ENCODE measurements around the gene ZNF202. TPM values are rescaled to one million over a fixed set of nuclear protein-coding genes. Genes with fewer than 3 reads are reported as not detected.

Gene ZNF202
- total RNA-seq, 1 donor from 2014 or later: 11.3 TPM

DNA sequence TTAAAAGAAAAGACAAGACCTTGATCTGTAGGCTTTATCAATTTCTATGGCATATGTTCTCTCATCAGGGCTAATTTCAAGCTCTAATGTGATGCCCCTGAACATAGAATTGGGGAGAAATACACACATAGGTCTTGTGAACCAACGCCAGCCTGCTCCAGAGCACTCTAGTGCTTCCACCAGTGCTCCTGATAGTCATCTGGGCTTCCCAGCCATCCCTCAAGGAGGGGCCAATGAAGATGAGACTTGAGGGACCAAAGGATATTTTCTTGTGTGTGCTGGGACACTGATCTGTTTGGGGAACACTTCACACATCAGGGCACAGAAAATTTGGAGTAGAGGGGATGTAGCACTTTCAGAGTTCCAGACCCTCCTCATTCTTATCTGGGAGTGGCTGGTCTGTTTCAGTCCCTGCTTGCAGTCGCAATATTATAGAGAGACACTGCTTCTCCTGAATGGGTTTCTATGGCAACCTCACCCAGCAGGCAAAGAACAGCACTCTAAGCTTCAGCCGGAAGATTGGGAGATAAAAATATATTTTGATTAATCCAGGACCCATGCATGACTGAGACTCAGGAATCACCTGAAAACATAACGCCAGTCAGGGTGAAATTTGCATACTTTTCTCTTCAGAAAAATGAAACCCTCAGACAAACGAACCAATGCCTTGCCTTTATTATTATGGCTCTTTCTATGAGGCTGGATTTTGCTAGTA is 58.6 kb downstream of the ZNF202 start:
- Histone ChIP-seq H2AFZ (ENCODE audit: low read depth, low read length) (no peak overlapping the region), H3K4me1 (ENCODE audit: insufficient read depth, low read length) (no peaks in the 10 kb centered on the region), H3K4me3 (ENCODE audit: insufficient read depth, low read depth, low read length) (no peak overlapping the region), H4K20me1 (ENCODE audit: insufficient read depth, low read length) (no peaks in the 10 kb centered on the region), H3K36me3 (ENCODE audit: insufficient read depth, low read length) (no peaks in the 10 kb centered on the region), H3K79me2 (ENCODE audit: insufficient read depth, low read length) (no peaks in the 10 kb centered on the region), H3K27ac (ENCODE audit: low read depth, low read length) (no peak overlapping the region), H3K9me3 (ENCODE audit: insufficient read depth, low read depth, low read length) (no peaks in the 10 kb centered on the region), H3K27me3 (ENCODE audit: insufficient read depth, low read length) (peaks cover 3% of the 10 kb centered on the region), H3K4me2 (ENCODE audit: low read length) (no peak overlapping the region), H3K9ac (ENCODE audit: low read length) (no peak overlapping the region)
- no peak for DNase-seq (ENCODE audit: low read depth)
- H3K27me3 Mint-ChIP-seq (ENCODE audit: low read depth, unreplicated experiment): peaks cover 2% of the 10 kb centered on the region
- H3K36me3 Mint-ChIP-seq (ENCODE audit: low read depth, unreplicated experiment): no peaks in the 10 kb centered on the region
- no peak overlapping the region for H3K4me3 Mint-ChIP-seq (ENCODE audit: unreplicated experiment)
- TF ChIP-seq, protein P1, sequence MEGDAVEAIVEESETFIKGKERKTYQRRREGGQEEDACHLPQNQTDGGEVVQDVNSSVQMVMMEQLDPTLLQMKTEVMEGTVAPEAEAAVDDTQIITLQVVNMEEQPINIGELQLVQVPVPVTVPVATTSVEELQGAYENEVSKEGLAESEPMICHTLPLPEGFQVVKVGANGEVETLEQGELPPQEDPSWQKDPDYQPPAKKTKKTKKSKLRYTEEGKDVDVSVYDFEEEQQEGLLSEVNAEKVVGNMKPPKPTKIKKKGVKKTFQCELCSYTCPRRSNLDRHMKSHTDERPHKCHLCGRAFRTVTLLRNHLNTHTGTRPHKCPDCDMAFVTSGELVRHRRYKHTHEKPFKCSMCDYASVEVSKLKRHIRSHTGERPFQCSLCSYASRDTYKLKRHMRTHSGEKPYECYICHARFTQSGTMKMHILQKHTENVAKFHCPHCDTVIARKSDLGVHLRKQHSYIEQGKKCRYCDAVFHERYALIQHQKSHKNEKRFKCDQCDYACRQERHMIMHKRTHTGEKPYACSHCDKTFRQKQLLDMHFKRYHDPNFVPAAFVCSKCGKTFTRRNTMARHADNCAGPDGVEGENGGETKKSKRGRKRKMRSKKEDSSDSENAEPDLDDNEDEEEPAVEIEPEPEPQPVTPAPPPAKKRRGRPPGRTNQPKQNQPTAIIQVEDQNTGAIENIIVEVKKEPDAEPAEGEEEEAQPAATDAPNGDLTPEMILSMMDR (IDR thresholded peaks at IDR 0.05; ENCODE audit: insufficient read depth, low read depth, low read length): no peak
- no peak for TF ChIP-seq EZH2 (IDR thresholded peaks at IDR 0.05; ENCODE audit: insufficient read depth, low read length)
- no peak overlapping the region for H3K27ac Mint-ChIP-seq (ENCODE audit: unreplicated experiment)
- H3K9me3 Mint-ChIP-seq (ENCODE audit: unreplicated experiment): no peaks in the 10 kb centered on the region
- peaks cover 2% of the 10 kb centered on the region for H3K4me1 Mint-ChIP-seq (ENCODE audit: low read depth, unreplicated experiment)
- FAIRE-seq: no peak

DNA sequence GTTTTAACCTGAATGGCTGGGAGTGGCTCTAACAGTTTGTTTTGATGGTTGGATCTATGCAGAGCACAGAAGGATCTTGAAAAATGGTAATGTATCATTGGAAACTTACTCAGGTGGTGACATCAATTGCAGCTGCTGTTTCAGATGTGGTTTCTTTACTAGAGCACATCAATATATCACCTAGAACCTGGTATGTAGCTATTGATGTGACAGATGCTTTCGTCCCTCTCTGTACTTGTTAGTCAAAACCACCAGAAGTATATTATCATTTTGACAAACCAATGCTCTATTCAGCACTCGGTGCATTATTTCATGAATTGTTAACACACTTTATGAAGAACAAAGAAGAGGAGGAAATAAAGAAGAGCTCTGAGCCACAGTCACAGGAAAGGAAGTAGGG is 60.4 kb downstream of the ZNF202 start:
- H3K4me1 ChIP-seq (ENCODE audit: insufficient read depth, low read length): no peaks in the 10 kb centered on the region
- H4K20me1 ChIP-seq (ENCODE audit: insufficient read depth, low read length): no peaks in the 10 kb centered on the region
- no peaks in the 10 kb centered on the region for H3K9me3 Mint-ChIP-seq (ENCODE audit: unreplicated experiment)
- no peak overlapping the region for H3K27ac Mint-ChIP-seq (ENCODE audit: unreplicated experiment)
- no peak for TF ChIP-seq EZH2 (IDR thresholded peaks at IDR 0.05; ENCODE audit: insufficient read depth, low read length)
- TF ChIP-seq, protein P1 (IDR thresholded peaks at IDR 0.05; ENCODE audit: insufficient read depth, low read depth, low read length): no peak
- no peak overlapping the region for H3K9ac ChIP-seq (ENCODE audit: low read length)
- H3K27me3 Mint-ChIP-seq (ENCODE audit: low read depth, unreplicated experiment): peaks cover 2% of the 10 kb centered on the region
- H3K4me3 ChIP-seq (ENCODE audit: insufficient read depth, low read depth, low read length): no peak overlapping the region
- no peak overlapping the region for H3K4me3 Mint-ChIP-seq (ENCODE audit: unreplicated experiment)
- H3K27ac ChIP-seq (ENCODE audit: low read depth, low read length): no peak overlapping the region
- DNase-seq (ENCODE audit: low read depth) (no peak), FAIRE-seq (no peak)
- no peaks in the 10 kb centered on the region for H3K36me3 Mint-ChIP-seq (ENCODE audit: low read depth, unreplicated experiment)
- no peak overlapping the region for H2AFZ ChIP-seq (ENCODE audit: low read depth, low read length)
- no peak overlapping the region for H3K4me2 ChIP-seq (ENCODE audit: low read length)
- H3K4me1 Mint-ChIP-seq (ENCODE audit: low read depth, unreplicated experiment): peaks cover 2% of the 10 kb centered on the region
- H3K27me3 ChIP-seq (ENCODE audit: insufficient read depth, low read length): peaks cover 3% of the 10 kb centered on the region
- no peaks in the 10 kb centered on the region for H3K36me3 ChIP-seq (ENCODE audit: insufficient read depth, low read length)
- H3K9me3 ChIP-seq (ENCODE audit: insufficient read depth, low read depth, low read length): no peaks in the 10 kb centered on the region
- no peaks in the 10 kb centered on the region for H3K79me2 ChIP-seq (ENCODE audit: insufficient read depth, low read length)

GRCh38 chr11:123678246-123678645 is 63.2 kb downstream of the ZNF202 start:
- no peaks in the 10 kb centered on the region for H3K9me3 ChIP-seq (ENCODE audit: insufficient read depth, low read depth, low read length)
- DNase-seq (ENCODE audit: low read depth) (no peak), FAIRE-seq (no peak)
- H3K27ac ChIP-seq (ENCODE audit: low read depth, low read length): no peak overlapping the region
- H3K36me3 Mint-ChIP-seq (ENCODE audit: low read depth, unreplicated experiment): no peaks in the 10 kb centered on the region
- no peaks in the 10 kb centered on the region for H3K79me2 ChIP-seq (ENCODE audit: insufficient read depth, low read length)
- H3K4me1 Mint-ChIP-seq (ENCODE audit: low read depth, unreplicated experiment): no peaks in the 10 kb centered on the region
- H3K4me1 ChIP-seq (ENCODE audit: insufficient read depth, low read length): no peaks in the 10 kb centered on the region
- no peak overlapping the region for H3K4me3 ChIP-seq (ENCODE audit: insufficient read depth, low read depth, low read length)
- H3K9me3 Mint-ChIP-seq (ENCODE audit: unreplicated experiment): no peaks in the 10 kb centered on the region
- no peak overlapping the region for H3K4me2 ChIP-seq (ENCODE audit: low read length)
- H3K27ac Mint-ChIP-seq (ENCODE audit: unreplicated experiment): no peak overlapping the region
- peaks cover 2% of the 10 kb centered on the region for H3K27me3 Mint-ChIP-seq (ENCODE audit: low read depth, unreplicated experiment)
- no peaks in the 10 kb centered on the region for H3K36me3 ChIP-seq (ENCODE audit: insufficient read depth, low read length)
- H2AFZ ChIP-seq (ENCODE audit: low read depth, low read length): no peak overlapping the region
- no peak for TF ChIP-seq EZH2 (IDR thresholded peaks at IDR 0.05; ENCODE audit: insufficient read depth, low read length)
- TF ChIP-seq, protein P1 (IDR thresholded peaks at IDR 0.05; ENCODE audit: insufficient read depth, low read depth, low read length): no peak
- H3K4me3 Mint-ChIP-seq (ENCODE audit: unreplicated experiment): no peak overlapping the region
- H4K20me1 ChIP-seq (ENCODE audit: insufficient read depth, low read length): no peaks in the 10 kb centered on the region
- peaks cover 5% of the 10 kb centered on the region for H3K27me3 ChIP-seq (ENCODE audit: insufficient read depth, low read length)
- no peak overlapping the region for H3K9ac ChIP-seq (ENCODE audit: low read length)
